Stimulated activated CD8-positive, alpha-beta memory T cell treated with anti-CD3 and anti-CD28 coated beads, Interleukin-4, amount 100 ng/mL, for 48 hours (primary cell): ENCODE measurements around the gene TC2N.
"Not testable (repeated sequence)": the region's sequence is repeated elsewhere in the genome, so short reads cannot be mapped to it uniquely, and the experiment has no call there.

ENCODE experiments used
- DNase-seq: peaks from one replicate; pipeline ENCODE4 v3.0.0-alpha.2; 2020

Gene TC2N

DNA sequence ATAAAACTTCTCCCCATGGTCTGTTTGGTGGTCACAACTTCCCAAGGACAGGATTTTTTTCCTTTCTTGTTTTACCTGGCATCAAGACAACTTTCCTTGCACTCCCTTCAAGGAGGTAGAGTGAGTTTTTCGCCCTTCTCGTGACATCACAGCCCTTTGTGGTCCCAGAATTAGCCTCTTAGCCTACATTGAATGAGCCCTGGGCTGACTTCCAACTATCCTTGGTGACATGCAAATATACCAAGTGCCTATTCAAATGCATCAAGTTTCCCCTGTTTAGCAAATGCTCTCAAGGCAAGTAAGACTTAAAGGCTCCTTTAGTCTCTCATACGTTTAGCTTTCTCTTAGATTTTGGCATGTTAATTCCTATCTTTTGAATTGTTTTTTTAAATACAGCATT is 36.6 kb downstream of the TC2N start:
- no peak for DNase-seq

DNA sequence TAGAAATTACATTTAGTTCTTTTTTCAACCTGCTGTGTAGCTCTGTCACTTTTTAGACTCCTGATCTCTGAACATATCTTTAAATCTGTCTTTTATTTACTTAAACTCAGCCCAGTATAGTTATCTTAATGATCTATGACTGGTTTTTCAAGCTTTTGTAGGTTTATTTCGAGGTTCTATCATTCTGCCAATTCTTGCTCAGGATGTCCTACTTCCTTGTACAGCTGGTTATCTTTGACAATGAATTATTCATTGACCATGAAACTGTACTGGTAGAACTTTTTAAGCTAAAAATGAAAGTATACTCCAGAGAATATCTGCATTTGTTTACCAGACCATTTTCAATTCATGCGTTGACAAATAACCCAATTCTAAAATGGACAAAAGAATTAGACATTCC is 37.8 kb downstream of the TC2N start:
- DNase-seq = no peak

DNA sequence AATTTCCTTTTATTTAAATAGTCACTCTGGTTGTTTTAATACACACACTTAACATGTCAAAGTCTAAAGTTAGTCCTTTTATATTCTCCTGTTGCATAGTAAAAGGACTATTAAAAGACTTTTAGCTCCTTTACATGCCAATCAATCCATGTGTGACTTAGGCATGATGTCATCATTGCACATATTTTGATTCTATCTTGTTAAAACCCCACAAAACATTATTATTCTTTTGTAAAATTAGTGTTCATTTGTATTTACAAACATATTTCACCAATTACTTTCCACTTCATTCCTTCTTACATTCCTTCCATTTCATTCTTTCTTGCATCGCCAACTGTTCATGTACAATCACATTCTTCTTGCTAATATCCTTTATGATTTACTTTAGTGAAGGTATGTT is 39.6 kb downstream of the TC2N start:
- no peak for DNase-seq

DNA sequence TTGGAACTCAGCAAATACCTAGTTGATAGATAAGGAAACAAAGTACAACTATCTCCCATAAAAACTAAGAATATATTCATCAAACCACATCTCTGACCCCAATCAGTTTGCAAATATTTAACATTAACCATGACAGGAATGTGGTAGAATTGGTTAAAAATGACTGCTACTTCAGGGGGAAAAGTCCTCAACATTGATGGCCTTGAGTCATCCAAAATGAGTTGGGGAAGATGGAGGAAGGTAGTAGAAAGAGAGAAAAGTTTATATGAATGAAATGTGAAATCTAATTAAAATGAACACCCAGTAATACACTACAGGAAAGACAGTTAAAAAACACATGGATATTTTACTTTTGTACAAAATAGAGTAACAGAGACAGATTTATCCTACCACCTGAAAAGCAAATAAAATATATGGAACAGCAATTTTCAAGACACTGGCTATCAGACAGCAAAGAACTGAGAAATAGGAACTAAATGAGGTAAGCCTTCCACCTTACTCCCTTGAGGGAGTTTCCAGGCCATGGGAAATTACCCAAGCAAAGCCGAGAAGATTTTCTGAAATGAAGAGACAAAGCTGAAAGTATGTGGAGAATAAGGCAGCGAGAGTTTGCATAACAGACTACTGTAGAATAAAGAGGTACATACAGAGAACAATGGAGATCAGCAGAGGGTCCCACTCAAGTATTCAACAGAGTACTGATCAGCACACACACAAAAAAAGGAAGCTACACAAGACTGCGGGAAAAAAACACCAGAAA is 49.6 kb downstream of the TC2N start:
- DNase-seq = no peak

DNA sequence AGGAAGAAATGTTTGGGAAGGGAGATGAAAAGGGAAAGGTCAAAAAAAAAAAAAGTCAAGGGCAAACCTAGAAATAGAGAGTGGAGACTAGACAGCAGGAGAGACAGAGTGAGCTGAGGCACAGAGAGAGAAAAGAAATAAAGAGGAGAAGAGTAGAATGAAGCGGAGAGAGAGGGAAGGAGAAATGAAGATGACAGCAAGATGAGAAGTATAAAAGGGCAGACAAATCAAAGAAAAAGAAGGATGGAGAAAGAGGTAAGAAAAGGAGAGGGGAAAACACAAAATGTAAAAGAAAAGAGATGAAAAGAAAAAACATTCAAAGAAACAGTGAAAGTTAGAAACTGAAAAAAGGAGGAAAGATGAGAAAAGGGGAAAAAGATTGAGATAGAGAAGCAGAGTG is 53.0 kb downstream of the TC2N start:
- no peak for DNase-seq

DNA sequence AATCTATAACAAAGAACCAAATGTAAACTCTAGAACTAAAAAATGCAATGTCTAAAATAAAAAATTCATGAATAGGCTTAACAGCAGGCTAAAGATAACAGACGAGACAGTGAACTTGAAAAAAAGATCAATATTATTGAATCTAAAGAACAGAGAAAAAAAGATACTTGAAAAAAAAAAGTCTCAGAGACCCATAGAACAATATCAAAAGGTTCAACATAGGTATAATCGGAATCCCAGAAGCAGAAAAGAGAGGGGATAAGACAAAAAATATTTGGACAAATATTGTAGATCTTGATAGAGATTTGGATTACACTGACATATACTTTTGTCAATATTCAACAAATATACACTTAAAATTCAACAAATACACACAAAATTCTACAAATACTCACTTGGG is 56.6 kb downstream of the TC2N start:
- no peak for DNase-seq

DNA sequence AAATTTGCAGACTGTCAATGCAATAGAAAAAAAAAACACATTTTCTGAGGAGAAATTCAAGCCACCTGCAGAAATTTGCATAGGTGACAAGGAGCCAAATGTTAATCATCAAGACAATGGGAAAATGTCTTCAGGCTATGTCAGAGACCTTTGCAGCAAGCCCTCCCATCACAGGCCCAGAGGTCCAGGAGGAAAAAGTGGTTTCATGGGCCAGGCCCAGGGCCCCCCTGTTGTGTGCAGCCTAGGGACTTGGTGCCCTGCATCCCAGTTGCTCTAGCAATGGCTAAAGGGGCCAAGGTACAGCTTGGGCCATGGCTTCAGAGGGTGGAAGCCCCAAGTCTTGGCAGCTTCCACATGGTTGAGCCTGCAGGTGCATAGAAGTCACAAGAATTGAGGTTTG is 60.6 kb downstream of the TC2N start:
- no peak for DNase-seq

DNA sequence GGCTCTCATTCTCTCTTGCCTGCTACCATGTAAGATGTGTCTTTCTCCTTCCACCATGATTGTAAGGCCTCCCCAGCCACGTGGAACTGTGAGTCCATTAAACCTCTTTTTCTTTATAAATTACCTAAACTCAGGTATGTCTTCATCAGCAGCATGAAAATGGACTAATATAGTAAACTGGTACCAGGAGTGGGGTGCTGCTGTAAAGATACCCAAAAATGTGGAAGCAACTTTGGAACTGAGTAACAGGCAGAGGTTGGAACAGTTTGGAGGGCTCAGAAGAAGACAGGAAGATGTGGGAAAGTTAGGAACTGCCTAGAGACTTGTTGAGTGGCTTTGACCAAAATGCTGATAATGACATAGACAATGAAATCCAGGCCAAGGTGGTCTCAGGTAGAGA is 61.2 kb downstream of the TC2N start:
- not testable (repeated sequence) for DNase-seq

DNA sequence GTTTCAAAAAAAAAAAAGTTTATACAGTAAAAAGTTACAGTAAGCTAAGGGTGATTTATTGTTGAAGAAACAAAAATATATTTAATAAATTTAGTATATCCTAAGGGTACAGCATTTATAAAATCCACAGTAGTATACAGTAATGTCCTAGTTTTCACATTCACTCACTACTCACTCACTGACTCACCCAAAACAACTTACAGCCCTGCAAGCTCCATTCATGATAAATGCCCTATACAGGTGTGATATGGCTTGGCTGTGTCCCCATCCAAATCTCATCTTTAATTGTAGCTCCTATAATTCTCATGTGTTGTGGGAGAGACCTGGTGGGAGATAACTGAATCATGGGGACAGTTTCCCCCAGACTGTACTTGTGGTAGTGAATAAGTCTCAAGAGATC is 61.7 kb downstream of the TC2N start:
- no peak for DNase-seq

DNA sequence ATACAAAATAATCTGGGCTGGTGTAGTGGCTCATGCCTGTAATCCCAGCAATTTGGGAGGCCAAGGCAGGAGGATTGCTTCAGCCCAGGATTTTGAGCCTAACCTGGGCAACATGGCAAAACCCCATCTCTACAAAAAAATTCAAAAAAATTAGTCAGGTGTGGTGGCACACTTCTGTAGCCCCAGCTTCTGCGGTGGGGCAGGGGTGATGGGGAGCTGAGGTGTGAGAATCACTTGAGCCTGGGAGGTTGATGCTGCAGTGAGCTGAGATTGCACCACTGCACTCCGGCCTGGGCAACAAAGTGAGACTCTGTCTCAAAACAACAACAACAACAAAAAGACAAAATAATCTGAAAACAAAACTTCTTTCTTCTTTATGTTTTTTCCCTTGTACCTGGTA is 66.0 kb downstream of the TC2N start:
- no peak for DNase-seq

DNA sequence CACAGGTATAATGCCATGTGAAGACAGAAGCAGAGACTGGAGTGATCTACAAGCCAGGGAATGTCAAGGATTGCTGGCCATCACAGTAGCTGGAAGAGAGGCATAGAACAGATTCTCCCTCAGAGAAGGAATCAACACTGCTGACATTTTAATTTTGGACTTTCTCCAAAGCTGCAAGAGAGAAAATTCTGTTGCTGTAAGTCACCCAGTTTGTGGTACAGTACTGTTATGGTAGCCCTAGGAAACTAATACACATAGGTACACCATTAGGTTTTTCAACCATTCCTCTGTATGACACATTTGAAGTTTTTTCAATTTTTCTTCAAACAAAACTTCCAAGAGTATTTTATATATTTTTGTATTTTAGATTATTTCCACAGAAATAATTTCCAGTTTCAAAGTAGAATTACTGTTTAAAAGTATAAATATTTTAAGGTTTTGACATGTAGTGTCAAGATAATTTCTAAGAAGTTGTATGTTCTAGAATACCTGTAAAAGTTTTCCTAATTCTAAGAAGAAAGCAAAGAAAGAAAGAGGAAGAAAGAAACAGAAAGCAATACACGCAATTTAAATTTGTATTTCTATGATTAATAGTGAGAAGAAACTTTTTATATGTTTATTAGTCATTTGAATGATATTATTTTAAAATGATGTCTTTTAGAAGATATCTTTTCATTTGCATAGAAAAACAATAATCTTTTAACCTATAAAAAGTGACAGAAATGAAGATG is 70.6 kb downstream of the TC2N start:
- DNase-seq = no peak

DNA sequence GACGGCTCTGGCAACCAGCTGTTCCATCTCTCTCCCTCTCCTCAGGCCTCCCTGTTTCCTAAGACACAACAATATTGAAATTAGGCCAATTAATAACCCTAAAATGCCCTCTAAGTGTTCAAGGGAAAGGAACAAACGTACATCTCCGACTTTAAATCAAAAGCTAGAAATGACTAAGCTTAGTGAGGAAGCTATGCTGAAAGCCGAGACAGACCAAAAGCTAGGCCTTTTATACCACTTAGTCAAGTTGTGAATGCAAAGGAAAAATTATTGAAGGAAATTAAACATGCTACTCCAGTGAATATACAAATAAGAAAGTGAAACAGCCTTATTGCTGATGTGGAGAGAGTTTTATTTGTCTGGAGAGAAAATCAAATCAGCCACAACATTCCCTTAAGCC is 73.6 kb downstream of the TC2N start:
- no peak for DNase-seq

DNA sequence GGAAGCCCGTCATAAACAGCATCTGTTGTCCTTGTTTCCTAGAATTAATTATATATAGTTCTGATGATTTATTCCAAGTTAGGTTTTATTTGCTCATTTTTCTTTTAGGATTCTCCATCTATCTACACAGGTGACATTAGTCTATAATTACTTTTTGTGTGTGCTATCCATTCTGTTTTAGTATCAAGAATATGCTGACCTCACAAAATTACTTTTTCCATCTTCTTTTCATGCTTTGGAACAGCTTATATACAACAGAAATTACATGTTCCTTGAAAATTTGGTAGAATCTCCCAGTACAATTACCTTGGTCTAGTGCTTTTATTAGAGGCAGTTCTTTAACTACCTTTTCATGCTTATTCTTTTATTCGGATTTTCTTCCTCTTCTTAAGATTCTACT is 81.1 kb downstream of the TC2N start:
- DNase-seq = no peak

DNA sequence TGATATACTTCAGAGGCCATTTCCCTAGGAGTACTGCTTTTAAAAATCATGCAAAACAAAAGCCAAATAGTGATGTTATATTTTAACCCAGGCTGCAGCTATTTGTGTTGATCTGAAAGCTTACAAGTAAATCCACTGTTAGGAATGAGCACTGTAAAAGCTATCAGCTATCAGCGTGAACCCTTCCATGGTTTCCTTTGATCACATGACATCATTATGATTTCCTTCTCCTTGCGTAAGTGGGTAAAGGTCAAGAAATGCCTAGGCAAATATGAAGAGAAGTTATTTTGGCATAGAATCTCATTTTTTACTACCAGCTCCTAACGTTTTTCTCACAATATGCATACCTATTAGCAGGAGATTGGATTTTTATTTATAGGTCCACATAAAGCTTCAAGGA is 86.9 kb downstream of the TC2N start:
- no peak for DNase-seq

DNA sequence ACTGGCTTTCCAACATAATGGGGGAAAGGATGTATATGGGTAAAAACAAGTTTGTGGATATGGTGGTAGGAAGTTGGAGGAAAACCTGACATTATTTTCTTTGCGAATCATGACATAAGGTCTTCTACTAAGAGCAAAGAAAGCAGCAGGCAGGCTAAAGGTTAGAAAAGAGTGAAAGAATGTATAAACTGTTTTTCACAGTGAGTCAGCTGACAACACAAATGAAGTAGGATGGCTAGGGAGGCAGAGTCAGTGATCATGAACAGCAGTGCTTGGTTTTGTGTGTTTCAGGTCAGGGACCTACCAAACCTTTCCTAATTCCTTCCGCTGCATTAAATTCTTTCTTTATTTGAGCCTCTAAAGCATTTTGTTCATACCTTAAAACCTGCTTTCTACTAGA is 89.1 kb downstream of the TC2N start:
- DNase-seq = no peak

DNA sequence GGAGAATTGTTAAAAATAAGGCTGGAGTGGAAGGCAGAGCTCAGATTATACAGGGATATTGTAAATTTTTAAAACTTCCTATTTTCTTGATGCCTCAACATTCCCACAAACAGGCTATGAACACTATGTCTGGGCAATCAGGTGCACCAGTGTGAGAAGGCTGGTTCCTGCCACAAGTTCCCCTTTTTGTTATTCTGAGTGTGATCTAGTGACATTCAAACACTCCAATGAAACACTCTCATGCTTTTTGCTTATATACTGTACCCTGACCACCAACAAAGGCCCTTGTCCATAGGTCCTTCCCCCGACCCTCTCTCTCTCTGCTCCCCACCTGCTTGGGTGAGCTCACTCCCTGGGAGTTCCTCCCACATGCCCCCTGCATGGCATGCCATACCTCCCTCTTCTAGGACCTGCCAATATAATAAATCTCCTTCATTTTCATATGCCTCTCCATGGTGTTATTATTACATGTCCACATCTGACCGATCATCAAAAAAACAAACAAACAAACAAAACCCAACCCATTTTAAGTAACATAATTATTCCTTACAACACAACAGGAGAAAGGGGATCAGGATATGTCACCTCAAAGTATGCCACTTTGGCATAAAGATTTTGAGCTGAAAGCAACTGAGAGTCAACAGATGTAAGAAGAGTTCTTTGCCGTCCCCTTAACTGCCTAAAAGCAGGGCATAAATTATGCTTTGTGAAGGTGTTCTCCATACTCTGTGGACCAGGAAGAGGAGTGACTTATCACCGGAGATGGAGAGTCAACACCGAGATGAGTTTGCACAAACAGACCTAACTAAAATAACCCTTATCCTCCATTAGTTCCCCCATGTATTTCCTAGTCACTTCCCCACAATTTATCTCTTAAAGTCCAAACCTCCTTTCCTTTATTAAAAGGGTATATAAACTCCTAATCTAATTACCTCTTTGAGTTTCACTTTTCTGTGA is 92.9 kb downstream of the TC2N start:
- no peak for DNase-seq

DNA sequence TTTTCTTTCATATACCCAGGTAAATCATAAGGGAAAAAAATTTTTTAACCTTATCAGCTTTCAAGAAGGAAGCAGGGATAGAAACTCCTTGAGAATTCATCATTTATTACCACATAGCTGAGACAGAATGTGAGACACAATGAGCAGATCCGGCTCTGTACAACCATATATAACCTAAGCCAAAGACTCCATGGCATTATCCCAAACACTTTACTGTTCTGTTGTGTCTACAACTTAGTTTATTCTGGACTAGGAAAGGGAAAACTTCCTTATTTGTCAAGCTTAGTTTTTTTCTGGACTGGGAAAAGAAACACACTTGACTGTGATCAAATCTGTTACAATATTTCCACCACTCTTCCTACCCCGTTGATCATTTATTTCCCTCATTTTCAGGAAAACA is 97.2 kb downstream of the TC2N start:
- DNase-seq = no peak

DNA sequence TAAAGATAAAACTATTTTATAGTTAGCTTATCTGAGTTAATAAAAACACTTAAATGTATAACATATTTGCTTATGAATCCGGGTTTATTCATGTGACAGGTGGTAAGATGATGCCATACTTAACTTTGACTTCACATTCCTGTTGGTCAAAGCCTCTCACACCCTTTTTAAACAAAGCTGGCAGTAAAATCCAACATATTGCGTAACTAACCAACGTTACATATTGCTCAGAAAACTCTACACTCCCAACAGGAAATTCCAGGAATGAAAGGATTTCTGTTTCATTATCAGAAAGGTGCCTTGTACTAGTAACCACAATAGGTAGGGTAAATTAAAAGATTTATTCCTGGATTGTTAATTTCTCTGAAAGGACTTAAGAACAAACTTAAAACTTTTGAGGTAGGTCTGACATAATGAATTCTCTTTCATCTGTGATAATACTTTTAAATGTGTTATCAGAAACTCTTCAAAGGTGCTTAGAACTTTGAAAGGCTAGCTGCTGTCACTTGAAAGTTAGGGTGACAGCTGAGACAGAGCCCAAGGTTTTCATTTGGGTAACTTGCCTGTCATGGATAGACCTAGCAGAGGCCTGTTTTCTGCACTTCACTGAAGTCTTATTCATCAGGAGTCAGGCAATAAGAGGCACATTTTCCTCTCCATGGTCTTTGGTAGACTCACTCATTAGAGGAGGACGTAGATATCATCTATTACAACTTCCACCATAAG is 111.6 kb downstream of the TC2N start:
- no peak for DNase-seq

DNA sequence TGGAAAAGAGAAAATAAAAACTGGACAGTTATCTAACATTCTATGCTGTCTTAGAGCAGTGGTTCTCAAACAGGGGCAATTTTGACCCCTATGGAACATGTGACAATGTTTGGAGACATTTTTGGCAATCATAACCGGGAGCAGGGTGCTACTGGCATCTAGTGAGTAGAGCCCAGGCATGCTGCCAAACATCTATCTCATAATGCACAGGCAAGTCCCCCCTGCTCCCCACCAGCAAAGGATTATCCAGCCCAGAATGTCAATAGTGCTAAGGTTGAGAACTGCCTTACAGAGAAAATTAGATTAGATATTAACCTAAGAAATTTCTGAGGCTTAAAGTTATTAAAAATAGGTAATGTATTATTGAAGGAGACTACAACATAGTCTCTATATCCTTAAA is 112.5 kb downstream of the TC2N start:
- no peak for DNase-seq

DNA sequence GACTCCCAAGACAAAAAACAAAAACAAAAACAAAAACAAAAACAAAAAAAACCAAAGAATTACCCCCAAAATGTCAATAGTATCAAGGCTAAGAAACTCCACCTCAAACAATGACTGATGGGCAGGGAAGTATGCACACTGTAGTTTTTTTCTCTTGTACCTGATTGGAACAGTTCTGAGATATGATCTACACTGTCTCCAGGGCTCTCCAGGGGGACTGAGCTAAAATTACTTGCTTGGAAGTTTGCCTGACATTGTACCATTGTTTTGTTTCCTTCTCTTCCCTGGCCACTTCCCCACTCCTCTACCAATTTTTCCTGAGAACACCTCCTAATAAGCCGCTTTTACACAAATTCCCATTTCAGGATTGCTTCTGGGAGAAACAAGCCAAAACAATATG is 113.2 kb downstream of the TC2N start:
- DNase-seq = no peak

DNA sequence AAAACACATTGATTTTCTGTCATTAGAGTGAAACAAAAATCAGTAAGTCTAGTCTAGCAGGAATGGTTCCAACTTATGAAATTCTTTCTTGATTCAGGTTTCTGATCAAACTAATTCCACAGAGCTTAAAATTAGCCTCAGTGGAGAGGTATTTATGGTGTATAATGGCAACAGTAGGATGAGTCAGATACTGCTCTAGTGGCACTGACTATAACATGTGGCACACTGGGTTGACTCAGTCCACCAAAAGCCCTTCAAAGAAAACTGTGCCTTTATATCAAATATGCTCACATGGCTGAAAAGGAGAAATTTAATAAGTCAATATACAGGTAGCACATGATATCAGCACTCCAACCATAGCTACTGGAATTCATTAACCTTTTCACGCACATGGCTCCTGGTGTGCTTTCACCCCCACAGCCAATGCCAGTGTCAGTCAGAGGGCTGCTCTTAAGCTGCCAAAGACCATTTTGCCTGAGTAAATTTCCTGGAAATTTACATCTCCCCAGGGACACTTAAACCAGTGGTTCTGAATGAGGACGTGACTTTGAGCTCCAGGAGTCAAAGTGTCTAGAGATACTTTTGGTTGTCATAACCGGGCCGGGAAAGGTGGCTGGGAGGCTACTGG is 113.7 kb downstream of the TC2N start:
- DNase-seq = no peak

DNA sequence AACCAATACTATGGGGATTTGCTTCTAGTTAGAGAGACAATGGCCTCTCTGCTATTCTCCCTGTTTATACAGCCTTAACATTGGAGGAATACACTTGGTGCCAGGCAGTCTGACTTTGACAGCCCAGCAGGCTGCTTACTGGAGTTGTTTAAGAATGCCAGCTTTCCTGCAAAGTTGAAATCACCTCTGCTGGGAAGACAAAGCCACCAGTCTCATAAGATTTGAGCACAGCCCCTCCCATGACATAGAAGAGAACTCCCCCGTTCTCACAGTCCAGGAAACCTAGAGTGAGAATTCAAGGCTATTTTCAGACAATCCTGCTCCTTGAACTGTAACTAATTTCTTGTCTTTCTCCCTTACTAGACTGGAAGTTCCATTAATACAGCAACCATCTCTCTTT is 114.4 kb downstream of the TC2N start:
- no peak for DNase-seq

DNA sequence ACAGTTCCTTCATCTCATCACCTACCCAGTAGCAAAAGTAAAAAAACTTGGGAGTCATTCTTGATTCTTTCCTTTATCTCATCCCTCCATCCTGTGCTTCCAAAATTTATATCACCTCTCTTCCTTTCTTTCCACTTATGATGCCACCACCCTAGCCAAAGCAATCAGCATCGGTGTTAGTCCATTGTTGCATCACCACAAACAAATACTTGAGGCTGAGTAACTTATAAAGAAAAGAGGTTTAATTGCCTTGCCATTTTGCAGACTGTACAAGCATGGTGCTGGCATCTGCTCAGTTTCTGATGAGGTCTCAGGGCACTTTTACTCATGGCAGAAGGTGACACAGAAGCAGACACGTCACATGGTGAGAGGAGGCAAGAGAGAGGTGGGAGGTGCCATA is 115.6 kb downstream of the TC2N start:
- no peak for DNase-seq
